Mammary microvascular endothelial cell (primary cell): ENCODE results near the gene STKLD1. TPM values are rescaled to one million over a fixed set of nuclear protein-coding genes. Genes with fewer than 3 reads are reported as not detected.

Source experiments
- total RNA-seq: library from RNA; depleted of rRNA; stranded (reverse); fragments of >200 nt; gene quantifications from 2 replicates; pipeline ENCODE4 v1.2.3, GENCODE V29; 2015

Gene STKLD1
- total RNA-seq = 0.49 TPM in 1 of 2 replicates, not detected in the other

GRCh38 chr9:133375724-133376654, at the start of gene STKLD1, which contains the start of gene SURF4:
Gene STKLD1 (plus strand): TSS chr9:133376366. CDS start chr9:133376474, 108 bp downstream.
Gene SURF4 (minus strand): TSS chr9:133376060. CDS start chr9:133375969, 91 bp downstream.

DNA sequence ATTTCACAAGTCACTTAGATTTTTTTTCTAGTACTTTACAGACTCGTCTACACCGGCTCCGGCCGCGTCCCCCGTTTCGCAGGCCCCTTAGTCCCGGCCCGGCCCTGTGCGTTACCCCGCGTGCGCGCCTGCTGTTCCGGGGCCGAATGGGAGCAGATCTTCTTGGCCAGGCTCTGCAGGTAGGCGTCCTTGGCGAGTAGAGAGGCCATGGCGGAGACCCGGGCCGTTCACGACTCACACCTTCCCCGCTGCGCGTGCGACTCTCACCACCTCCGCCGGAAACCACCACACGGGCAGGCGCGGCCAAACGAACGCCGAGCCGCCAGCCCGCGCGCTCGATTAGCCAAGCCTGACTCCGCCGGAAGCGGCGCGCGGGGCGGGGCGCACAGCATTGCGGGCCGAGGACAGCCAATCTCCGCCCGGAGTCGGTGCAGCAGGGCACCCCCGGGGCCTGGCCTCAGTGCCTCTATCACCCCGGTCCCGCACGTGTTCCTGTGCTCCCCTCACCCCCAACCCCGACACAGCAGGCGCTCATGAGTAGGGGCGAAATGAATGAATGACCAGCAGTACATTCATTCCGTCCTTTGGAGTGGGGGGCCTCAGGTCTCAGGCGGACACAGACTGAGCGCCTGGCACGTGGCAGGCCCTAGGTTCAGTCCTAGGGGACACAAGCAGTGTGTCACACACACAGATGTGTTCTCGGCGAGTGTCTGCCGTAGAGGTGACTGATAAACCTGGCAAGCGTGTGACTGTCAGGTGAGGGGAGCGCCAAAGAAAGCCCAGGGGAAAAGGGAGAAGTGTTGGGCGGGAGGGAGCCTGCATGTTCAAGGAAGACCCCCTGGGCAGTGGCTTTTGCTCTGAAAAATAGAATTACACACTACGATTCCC, 40.0 kb upstream of the STKLD1 start, which contains the start of gene SURF6:
Gene SURF6, minus strand, starts transcription at position 265 of the 888 bp plus-strand sequence. Its CDS starts 56 bp downstream, at position 209.

DNA sequence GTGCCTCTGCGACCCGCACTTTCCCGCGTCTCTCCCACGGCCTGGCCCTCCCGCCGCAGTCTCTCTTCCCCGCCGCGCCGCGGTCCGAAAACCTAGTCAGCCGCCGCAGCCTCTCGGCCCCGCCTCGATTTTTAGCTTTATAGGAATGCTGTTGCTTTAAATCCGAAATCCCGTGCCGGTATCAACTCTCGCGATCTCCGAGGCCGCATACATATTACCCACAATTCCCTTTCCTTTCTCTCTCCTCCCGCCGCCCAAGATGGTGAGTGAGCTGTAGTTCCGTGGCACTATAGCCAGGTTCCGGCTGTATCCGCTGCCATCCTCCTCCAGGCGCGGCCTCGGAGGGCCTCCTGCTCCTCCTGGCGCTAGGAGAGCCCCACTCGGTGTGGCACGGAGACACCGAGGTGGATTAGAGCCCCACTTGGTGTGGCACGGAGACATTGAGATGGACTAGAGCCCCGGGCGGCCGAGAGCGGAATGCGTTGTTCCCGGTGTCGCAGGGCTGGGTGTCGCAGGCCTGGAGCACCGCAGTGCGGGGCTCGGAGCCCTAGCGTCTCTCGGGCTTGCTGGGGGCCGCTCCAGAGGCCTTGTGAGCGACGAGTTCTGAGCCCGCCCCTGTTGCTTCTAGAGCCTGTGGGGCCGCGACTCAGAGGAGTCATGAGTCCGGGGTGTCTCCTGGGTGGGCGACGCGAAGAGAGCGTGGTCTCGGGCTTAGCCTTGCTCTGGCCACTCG, 28.0 kb upstream of the STKLD1 start, which contains the start of the genes MED22 and RPL7A:
Gene MED22, minus strand, starts transcription at position 147 of the 733 bp plus-strand sequence. CDS start 1,469 bp downstream, outside the sequence.
Gene RPL7A, plus strand, starts transcription at position 234 of the 733 bp plus-strand sequence. Its CDS starts 26 bp downstream, at position 260.

GRCh38 chr9:133356391-133357091, 19.6 kb upstream of the STKLD1 start, which contains the start of the genes SURF1 and SURF2:
Gene SURF1 (minus strand): TSS chr9:133356487. CDS start chr9:133356453, 34 bp downstream.
Gene SURF2 (plus strand): TSS chr9:133356550. CDS start chr9:133356593, 43 bp downstream.

GRCh38 chr9:133417541-133418461, 41.6 kb downstream of the STKLD1 start, which contains the start of gene REXO4:
Gene REXO4 (minus strand): TSS chr9:133418010. CDS start chr9:133417844, 166 bp downstream.

GRCh38 chr9:133421615-133422542, 45.7 kb downstream of the STKLD1 start, which contains the start of gene ADAMTS13:
Gene ADAMTS13 (plus strand): TSS chr9:133422367. CDS start chr9:133422444, 77 bp downstream.

Other genes starting within 250 kb of the STKLD1 start
- 6.0 and 6.4 TPM in 2 replicates for gene GBGT1, start 212.5 kb upstream of the STKLD1 start, total RNA-seq
- gene OBP2B, start 167.1 kb upstream of the STKLD1 start, total RNA-seq = not detected in 2 replicates
- not detected in 2 replicates for gene ABO, start 101.2 kb upstream of the STKLD1 start, total RNA-seq
- gene SURF6, start 40.2 kb upstream of the STKLD1 start, total RNA-seq = 13.1 and 13.5 TPM in 2 replicates
- 18.1 and 19.2 TPM in 2 replicates for gene MED22, start 28.2 kb upstream of the STKLD1 start, total RNA-seq
- gene RPL7A, start 28.1 kb upstream of the STKLD1 start, total RNA-seq = 2,602 and 2,758 TPM in 2 replicates
- gene SURF1, start 19.9 kb upstream of the STKLD1 start, total RNA-seq = 33.4 and 35.7 TPM in 2 replicates
- 11.5 and 17.1 TPM in 2 replicates for gene SURF2, start 19.8 kb upstream of the STKLD1 start, total RNA-seq
- gene SURF4, start 306 bp upstream of the STKLD1 start, total RNA-seq = 200 and 222 TPM in 2 replicates
- 21.1 and 23.7 TPM in 2 replicates for gene REXO4, start 41.6 kb downstream of the STKLD1 start, total RNA-seq
- gene ADAMTS13, start 46.0 kb downstream of the STKLD1 start, total RNA-seq = 0.20 and 0.59 TPM in 2 replicates
- 2.2 and 5.0 TPM in 2 replicates for gene CACFD1, start 83.6 kb downstream of the STKLD1 start, total RNA-seq
- 57.0 and 62.3 TPM in 2 replicates for gene SLC2A6, start 102.7 kb downstream of the STKLD1 start, total RNA-seq
- not detected in 2 replicates for gene MYMK, start 148.6 kb downstream of the STKLD1 start, total RNA-seq
- gene ADAMTSL2, start 158.3 kb downstream of the STKLD1 start, total RNA-seq = not detected in 2 replicates
- not detected in 2 replicates for gene FAM163B, start 233.0 kb downstream of the STKLD1 start, total RNA-seq